ENCODE results near the gene KRT17. TPM values are rescaled to one million over a fixed set of nuclear protein-coding genes. Genes with fewer than 3 reads are reported as not detected.
"Not testable (repeated sequence)": the region's sequence is repeated elsewhere in the genome, so short reads cannot be mapped to it uniquely, and the experiment has no call there.

The KRT17 gene
- total RNA-seq, 1 donor from 2014 or later, result 5.9 TPM

DNA sequence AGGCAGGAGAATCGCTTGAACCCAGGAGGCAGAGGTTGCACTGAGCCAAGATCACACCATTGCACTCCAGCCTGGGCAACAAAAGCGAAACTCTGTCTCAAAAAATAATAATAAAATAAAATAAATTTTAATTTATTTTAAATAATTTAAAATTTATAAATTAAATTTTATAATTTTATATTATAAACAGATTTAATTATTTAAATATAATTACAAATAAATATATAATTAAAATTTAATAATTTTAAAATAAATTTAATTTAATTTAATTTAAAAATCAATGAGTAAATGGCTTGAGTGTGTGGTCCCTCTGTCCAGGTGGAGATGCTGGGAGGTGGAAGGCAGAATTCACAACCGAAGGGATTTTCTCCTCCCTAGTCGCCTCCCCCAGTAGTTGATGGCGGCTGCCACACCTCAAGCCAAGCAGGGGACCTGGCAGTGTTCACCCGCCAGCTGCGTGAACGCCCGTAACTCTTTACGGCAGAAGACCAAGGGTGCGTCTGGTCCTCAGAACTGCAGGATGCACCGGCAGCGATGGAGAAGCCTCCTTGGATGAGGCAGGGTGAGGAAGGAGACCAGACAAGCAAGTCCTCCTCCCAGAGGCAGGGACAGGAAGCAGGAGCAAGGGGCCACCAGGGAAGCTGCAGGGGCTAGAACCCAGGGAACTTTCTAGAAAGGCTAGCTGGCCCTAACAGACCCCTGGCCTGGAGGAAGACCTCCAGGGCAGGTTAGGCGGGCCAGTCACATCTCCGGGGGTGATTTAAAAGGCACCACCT, 22.9 kb upstream of the KRT17 start:
- TF ChIP-seq, protein P1, sequence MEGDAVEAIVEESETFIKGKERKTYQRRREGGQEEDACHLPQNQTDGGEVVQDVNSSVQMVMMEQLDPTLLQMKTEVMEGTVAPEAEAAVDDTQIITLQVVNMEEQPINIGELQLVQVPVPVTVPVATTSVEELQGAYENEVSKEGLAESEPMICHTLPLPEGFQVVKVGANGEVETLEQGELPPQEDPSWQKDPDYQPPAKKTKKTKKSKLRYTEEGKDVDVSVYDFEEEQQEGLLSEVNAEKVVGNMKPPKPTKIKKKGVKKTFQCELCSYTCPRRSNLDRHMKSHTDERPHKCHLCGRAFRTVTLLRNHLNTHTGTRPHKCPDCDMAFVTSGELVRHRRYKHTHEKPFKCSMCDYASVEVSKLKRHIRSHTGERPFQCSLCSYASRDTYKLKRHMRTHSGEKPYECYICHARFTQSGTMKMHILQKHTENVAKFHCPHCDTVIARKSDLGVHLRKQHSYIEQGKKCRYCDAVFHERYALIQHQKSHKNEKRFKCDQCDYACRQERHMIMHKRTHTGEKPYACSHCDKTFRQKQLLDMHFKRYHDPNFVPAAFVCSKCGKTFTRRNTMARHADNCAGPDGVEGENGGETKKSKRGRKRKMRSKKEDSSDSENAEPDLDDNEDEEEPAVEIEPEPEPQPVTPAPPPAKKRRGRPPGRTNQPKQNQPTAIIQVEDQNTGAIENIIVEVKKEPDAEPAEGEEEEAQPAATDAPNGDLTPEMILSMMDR (IDR thresholded peaks at IDR 0.05), result no peak
- Histone ChIP-seq H3K4me3 (no peak overlapping the region), H3K27me3 (no peaks in the 10 kb centered on the region), H3K36me3 (no peaks in the 10 kb centered on the region), H3K4me1 (peaks cover 14% of the 10 kb centered on the region), H3K9me3 (no peaks in the 10 kb centered on the region), H3K27ac (no peak overlapping the region)
- DNase-seq (no peak), ATAC-seq (no peak)
- intact Hi-C loops (cut with DNase I), result loop anchor here (5.0 kb wide), 1 partner anchor 100 kb away; no protein-coding TSS in a partner anchor

DNA sequence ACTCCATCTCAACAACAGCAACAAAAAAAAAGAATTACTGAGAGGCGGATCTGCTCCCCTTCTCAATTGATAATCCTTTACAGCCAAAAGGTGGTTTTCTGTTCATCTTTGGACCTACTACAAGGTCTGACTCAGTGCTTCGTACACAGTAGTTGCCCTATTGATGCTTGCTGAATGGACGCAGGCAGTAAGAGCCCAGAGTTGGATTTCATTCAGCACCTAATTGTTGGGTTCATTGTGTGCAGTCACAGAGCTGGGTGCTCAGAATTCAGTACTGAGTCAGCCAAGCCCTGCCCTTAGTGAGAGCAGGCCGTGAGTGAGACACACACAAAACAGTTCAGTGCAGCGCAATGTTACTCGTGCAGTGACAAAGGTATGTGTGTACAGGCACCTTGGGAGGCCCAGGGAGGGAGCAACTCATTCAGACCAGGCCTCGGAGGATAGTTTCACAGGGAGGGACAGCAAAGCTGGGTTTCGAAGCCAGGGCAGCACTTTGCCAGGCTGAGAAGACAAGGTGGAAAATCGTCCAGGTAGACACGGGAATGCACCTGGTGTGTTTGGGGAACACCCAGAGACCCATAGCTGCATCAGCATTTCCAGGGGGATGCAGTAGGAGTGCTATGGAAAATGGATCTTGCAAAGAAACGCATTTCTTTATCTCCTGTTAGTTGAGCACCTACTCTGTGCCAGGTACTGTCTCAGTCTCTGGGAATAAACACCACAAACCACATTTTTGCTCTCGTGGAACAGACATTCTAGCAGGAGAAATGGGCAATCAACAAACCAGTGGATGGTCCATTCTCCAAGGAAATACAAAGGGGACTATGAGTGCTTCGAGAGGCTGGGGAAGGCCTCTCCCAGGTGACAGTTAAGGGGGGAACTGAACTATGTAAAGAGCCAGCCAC, 18.1 kb upstream of the KRT17 start:
- no peak overlapping the region for H3K27ac ChIP-seq
- no peaks in the 10 kb centered on the region for H3K36me3 ChIP-seq
- DNase-seq, result no peak
- no peaks in the 10 kb centered on the region for H3K9me3 ChIP-seq
- H3K27me3 ChIP-seq, result no peaks in the 10 kb centered on the region
- no peak overlapping the region for H3K4me3 ChIP-seq
- ATAC-seq, result no peak
- TF ChIP-seq, protein P1 (IDR thresholded peaks at IDR 0.05), result no peak
- intact Hi-C loops (cut with DNase I), result no loop called here
- H3K4me1 ChIP-seq, result no peaks in the 10 kb centered on the region

DNA sequence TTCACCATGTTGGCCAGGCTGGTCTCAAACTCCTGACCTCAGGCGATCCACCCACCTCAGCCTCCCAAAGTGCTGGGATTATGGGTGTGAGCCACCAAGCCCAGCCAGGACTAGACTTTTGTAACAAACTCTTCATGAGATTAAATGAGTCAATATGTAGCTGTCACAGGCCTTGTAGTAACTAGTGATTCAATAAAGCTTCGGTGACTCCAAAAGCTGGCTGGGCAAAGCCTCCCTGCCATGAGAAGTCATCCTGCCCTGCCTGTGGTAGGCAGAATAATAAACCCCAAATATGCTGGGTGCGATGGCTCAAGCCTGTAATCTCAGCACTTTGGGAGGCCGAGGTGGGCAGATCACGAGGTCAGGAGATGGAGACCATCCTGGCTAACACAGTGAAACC, 16.2 kb upstream of the KRT17 start:
- H3K27ac ChIP-seq; H3K36me3 ChIP-seq; H3K9me3 ChIP-seq; intact Hi-C loops (cut with DNase I); H3K27me3 ChIP-seq; ATAC-seq; H3K4me3 ChIP-seq; DNase-seq; H3K4me1 ChIP-seq: not testable (repeated sequence)

DNA sequence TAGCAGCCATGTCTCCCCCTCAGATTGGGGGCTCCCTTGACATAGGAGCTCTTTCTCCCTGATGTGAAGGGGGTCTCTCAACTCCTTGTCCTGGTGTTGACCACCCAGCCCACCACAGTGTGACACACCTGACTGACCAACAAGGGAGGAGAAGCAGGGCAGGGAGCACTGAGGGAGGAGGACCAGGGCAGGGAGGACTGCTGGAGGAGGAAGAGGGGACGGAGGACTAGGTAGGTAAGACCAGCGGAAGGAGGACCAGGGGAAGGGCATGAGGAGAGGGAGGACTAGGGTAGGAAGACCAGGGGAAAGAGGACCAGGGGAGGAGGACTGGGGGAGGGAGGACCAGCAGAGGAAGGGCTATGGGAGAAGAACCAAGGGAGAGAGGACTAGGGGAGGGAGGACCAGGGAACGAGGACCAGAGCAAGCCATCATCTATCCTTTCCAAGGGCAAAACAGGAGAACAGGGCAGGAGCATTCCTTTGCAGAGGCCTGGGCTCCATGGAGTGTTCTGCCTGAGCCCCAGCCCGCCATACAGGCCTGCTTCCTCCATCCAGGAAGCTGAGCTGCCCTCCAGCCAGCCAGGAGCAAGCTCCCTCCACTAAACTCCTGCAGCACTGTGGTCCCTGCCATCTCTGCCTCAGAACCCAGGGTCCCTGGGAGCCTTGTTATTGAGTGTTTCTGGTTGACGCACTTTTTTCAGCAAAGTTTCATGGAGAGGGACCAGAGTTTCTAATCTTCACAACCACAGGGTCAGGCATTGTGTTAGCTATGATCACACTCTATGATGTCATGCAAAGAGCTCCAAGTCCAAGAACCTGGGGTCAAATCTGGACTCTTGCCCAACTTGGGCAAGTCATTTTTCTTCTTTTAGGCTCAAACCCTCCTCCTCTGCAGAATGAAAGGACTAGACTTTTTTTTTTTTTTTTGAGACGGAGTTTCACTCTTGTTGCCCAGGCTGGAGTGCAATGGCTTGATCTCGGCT, 15.4 kb upstream of the KRT17 start:
- Histone ChIP-seq H3K27me3 (no peaks in the 10 kb centered on the region), H3K4me3 (no peak overlapping the region), H3K36me3 (no peaks in the 10 kb centered on the region), H3K9me3 (no peaks in the 10 kb centered on the region), H3K4me1 (no peaks in the 10 kb centered on the region), H3K27ac (no peak overlapping the region)
- no peak for ATAC-seq
- no peak for DNase-seq
- TF ChIP-seq, protein P1 (IDR thresholded peaks at IDR 0.05), result no peak
- intact Hi-C loops (cut with DNase I), result no loop called here

DNA sequence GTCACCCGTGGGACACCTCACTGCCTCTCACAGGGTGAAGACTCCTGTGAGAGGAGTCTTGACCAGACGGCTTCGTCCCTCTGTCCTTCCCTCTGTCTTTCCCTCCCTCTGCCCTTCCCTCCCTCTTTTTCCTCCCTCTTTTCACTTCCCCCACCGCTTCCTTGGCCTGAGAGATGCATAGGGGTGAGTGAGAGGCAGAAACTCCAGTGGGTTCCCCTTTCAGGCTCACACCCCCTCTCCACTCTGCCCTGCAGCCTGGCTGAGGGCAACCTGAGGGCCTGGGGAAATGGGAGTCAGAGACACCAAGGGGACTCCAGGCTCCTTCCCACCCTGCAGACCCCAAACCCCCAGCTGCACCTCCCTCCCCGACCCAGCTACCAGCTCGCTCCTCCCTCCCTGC, 14.6 kb upstream of the KRT17 start:
- H3K36me3 ChIP-seq, result no peaks in the 10 kb centered on the region
- H3K4me1 ChIP-seq, result no peaks in the 10 kb centered on the region
- H3K4me3 ChIP-seq, result no peak overlapping the region
- ATAC-seq (peak; percentile 18), DNase-seq (no peak)
- H3K9me3 ChIP-seq, result no peaks in the 10 kb centered on the region
- intact Hi-C loops (cut with DNase I), result no loop called here
- no peak overlapping the region for H3K27ac ChIP-seq
- TF ChIP-seq, protein P1 (IDR thresholded peaks at IDR 0.05), result no peak
- no peaks in the 10 kb centered on the region for H3K27me3 ChIP-seq

Measured in upper lobe of right lung (tissue), 1 donor.